ENCODE measurements around the gene FOXL2. TPM values are rescaled to one million over a fixed set of nuclear protein-coding genes. Genes with fewer than 3 reads are reported as not detected.
"Not testable (repeated sequence)": the region's sequence is repeated elsewhere in the genome, so short reads cannot be mapped to it uniquely, and the experiment has no call there.

The FOXL2 gene
- total and polyA plus RNA-seq, 7 experiments from 2014 or later: not detected

DNA sequence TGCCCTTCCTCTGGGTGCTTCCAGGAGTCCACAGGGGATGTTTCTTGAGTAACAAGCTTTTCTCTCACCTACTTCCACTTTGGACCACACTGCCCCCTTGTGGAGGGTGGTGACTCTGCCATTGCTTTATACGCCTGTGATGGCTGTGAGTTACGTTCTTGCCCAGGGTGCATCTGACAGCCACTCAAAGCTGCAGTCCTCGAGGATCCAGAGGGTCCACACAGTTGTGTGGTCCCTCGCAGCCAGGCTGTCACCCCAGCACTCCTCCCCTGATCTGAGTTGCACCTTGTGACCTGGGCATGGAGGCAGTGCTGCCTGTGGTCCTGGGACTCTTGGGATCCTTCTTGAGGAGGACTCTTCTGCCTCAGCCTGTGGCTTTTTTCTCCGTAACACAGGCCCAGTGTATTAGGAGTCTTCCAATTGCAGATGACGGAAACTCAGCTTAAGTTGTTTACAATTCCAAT is 23.4 kb downstream of the FOXL2 start:
- ATAC-seq: peak; percentile 96
- Histone ChIP-seq H3K36me3 (ENCODE audit: control insufficient read depth in 2 of 3, insufficient read depth in 3 of 3, low read length in 3 of 3) (no peaks in the 10 kb centered on the region), H3K27ac (ENCODE audit: low read depth, low read length) (no peak overlapping the region), H3K27me3 (ENCODE audit: control insufficient read depth in 2 of 2, insufficient read depth in 2 of 2, low read length in 2 of 2) (no peaks in the 10 kb centered on the region), H3K4me1 (ENCODE audit: control insufficient read depth in 2 of 2, insufficient read depth in 2 of 2, low read length in 2 of 2) (no peaks in the 10 kb centered on the region), H3K4me3 (ENCODE audit: low read length) (no peak overlapping the region), H3K9me3 (ENCODE audit: control insufficient read depth in 2 of 3, low read length in 3 of 3) (no peaks in the 10 kb centered on the region)
- Mint-ChIP-seq H3K27me3 (peaks cover 0 to 13% (median 4%) of the 10 kb centered on the region in 5 donors), H3K36me3 (no peaks in the 10 kb centered on the region), H3K9me3 (no peaks in the 10 kb centered on the region), H3K27ac (peak overlapping the region in 1 of 9 donors; percentile 35), H3K4me1 (peaks cover 0 to 5% (median 0%) of the 10 kb centered on the region in 7 donors), H3K4me3 (no peak overlapping the region)
- DNase-seq: peak; percentile 65 to 86 (median 77)
- ChIA-PET POLR2A (interaction anchor here (0.5 to 1.8 kb wide), 3 partner anchors 328 to 377 kb away, joined by 3 to 4 read pairs (median 4); partner anchors contain the start of gene CEP70), CTCF (interaction anchor here (0.7 to 4.9 kb wide), 16 partner anchors 8 to 854 kb away, joined by 3 to 38 read pairs (median 5); partner anchors contain the start of gene CEP70)
- intact Hi-C loops (cut with micrococcal nuclease): loop anchor here (1.0 to 5.0 kb wide), 7 partner anchors 224 to 854 kb away; partner anchors contain the start of gene CEP70 (in 2 of the 2)

DNA sequence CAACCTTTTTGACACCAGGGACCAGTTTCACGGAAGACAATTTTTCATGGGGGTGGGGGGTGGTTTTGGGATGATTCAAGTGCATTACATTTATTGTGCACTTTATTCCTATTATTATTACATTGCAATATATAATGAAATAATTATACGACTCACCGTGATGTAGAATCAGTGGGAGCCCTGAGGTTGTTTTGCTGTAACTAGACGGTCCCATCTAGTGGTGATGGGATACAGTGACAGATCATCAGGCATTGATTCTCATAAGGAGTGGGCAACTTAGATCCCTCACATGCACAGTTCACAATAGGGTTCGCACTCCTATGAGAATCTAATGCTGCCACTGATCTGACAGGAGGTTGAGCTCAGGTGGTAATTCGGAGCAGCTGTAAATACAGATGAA is 24.5 kb downstream of the FOXL2 start:
- POLR2A ChIA-PET: interaction anchor here (1.8 kb wide), 1 partner anchor 328 kb away, joined by 4 read pairs; the partner anchor contains the start of gene CEP70
- not testable (repeated sequence) for H3K36me3 ChIP-seq (ENCODE audit: control insufficient read depth in 2 of 3, insufficient read depth in 3 of 3, low read length in 3 of 3); H3K9me3 Mint-ChIP-seq; H3K4me1 ChIP-seq (ENCODE audit: control insufficient read depth in 2 of 2, insufficient read depth in 2 of 2, low read length in 2 of 2); H3K4me3 Mint-ChIP-seq; H3K4me1 Mint-ChIP-seq; H3K36me3 Mint-ChIP-seq; H3K9me3 ChIP-seq (ENCODE audit: control insufficient read depth in 2 of 3, low read length in 3 of 3); H3K27me3 ChIP-seq (ENCODE audit: control insufficient read depth in 2 of 2, insufficient read depth in 2 of 2, low read length in 2 of 2); H3K27ac ChIP-seq (ENCODE audit: low read depth, low read length); H3K4me3 ChIP-seq (ENCODE audit: low read length); ATAC-seq; DNase-seq; H3K27ac Mint-ChIP-seq
- CTCF ChIA-PET: interaction anchor here (0.6 to 4.7 kb wide), 10 partner anchors 10 to 861 kb away, joined by 3 to 38 read pairs (median 6); partner anchors contain the start of gene CEP70
- intact Hi-C loops (cut with micrococcal nuclease): loop anchor here (2.0 to 5.0 kb wide), 2 partner anchors 590 to 742 kb away; no protein-coding TSS in a partner anchor
- peaks cover 0 to 22% (median 10%) of the 10 kb centered on the region in 5 donors for H3K27me3 Mint-ChIP-seq

- POLR2A ChIA-PET: interaction anchor here (0.9 kb wide), 1 partner anchor 246 kb away, joined by 3 read pairs; no protein-coding TSS in a partner anchor
- no peaks in the 10 kb centered on the region for H3K9me3 ChIP-seq (ENCODE audit: control insufficient read depth in 2 of 3, low read length in 3 of 3)
- H3K36me3 ChIP-seq (ENCODE audit: control insufficient read depth in 2 of 3, insufficient read depth in 3 of 3, low read length in 3 of 3): no peaks in the 10 kb centered on the region
- no peak overlapping the region for H3K4me3 ChIP-seq (ENCODE audit: low read length)
- ATAC-seq: no peak
- no peaks in the 10 kb centered on the region for H3K27me3 ChIP-seq (ENCODE audit: control insufficient read depth in 2 of 2, insufficient read depth in 2 of 2, low read length in 2 of 2)
- H3K27ac ChIP-seq (ENCODE audit: low read depth, low read length): no peak overlapping the region
- no peaks in the 10 kb centered on the region for H3K4me1 ChIP-seq (ENCODE audit: control insufficient read depth in 2 of 2, insufficient read depth in 2 of 2, low read length in 2 of 2)
- H3K4me1 Mint-ChIP-seq: peaks cover 0 to 5% (median 0%) of the 10 kb centered on the region in 7 donors
- peaks cover 0 to 26% (median 10%) of the 10 kb centered on the region in 5 donors for H3K27me3 Mint-ChIP-seq
- CTCF ChIA-PET: interaction anchor here (0.7 to 4.7 kb wide), 6 partner anchors 9 to 504 kb away, joined by 3 to 38 read pairs (median 18); partner anchors contain the start of gene CEP70
- H3K27ac Mint-ChIP-seq: no peak overlapping the region
- no peak overlapping the region for H3K4me3 Mint-ChIP-seq
- intact Hi-C loops (cut with micrococcal nuclease): loop anchor here (2.0 to 5.0 kb wide), 2 partner anchors 589 to 741 kb away; no protein-coding TSS in a partner anchor
- DNase-seq: no peak
- no peaks in the 10 kb centered on the region for H3K9me3 Mint-ChIP-seq
- H3K36me3 Mint-ChIP-seq: no peaks in the 10 kb centered on the region
Measured at GRCh38 chr3:138921316-138922292, 25.3 kb downstream of the FOXL2 start.

- CTCF ChIA-PET: interaction anchor here (1.3 to 2.2 kb wide), 3 partner anchors 222 to 325 kb away, joined by 3 to 15 read pairs (median 13); partner anchors contain the start of gene CEP70
Measured at GRCh38 chr3:138919325-138919724, 27.6 kb downstream of the FOXL2 start.

DNA sequence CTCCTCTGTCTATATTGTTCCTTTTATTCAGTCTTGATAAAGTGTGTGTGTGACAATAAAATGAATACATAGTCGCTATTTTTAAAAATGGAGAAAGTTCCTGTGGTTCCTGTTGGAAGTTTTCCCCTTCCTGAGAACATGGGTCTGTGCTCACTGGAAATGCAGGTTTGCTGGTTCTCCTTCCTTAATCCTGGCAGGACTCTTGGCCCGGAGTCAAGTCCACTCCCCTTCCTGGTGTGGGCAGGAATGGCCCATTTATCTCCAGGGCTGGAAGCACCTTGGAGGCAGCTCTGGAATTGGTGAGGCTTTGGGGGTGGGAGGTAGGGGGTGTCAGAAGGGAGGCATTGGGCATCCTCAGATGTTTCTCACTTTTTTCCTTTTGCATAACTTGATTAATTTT is 30.1 kb downstream of the FOXL2 start:
- Mint-ChIP-seq H3K9me3 (no peaks in the 10 kb centered on the region), H3K27me3 (peaks cover 0 to 33% (median 0%) of the 10 kb centered on the region in 5 donors), H3K36me3 (no peaks in the 10 kb centered on the region), H3K4me3 (peak overlapping the region in 4 of 10 donors; percentile 32 to 44 (median 39)), H3K4me1 (peaks cover 5 to 9% (median 6%) of the 10 kb centered on the region in 7 donors), H3K27ac (no peak overlapping the region)
- ChIA-PET POLR2A (interaction anchor here (0.6 to 3.0 kb wide), 4 partner anchors 81 to 322 kb away, joined by 3 to 26 read pairs (median 3); partner anchors contain the start of gene CEP70), CTCF (interaction anchor here (0.7 to 5.3 kb wide), 16 partner anchors 9 to 734 kb away, joined by 3 to 82 read pairs (median 10); partner anchors contain the start of gene CEP70)
- intact Hi-C loops (cut with micrococcal nuclease): loop anchor here (1.0 to 10.0 kb wide), 9 partner anchors 83 to 850 kb away; partner anchors contain the start of genes ARMC8 (in 1 of the 2), CEP70 (in 1 of the 2), FAIM (in 1 of the 2) and PIK3CB (in 1 of the 2)
- Histone ChIP-seq H3K4me1 (ENCODE audit: control insufficient read depth in 2 of 2, insufficient read depth in 2 of 2, low read length in 2 of 2) (no peaks in the 10 kb centered on the region), H3K36me3 (ENCODE audit: control insufficient read depth in 2 of 3, insufficient read depth in 3 of 3, low read length in 3 of 3) (no peaks in the 10 kb centered on the region), H3K27me3 (ENCODE audit: control insufficient read depth in 2 of 2, insufficient read depth in 2 of 2, low read length in 2 of 2) (no peaks in the 10 kb centered on the region), H3K27ac (ENCODE audit: low read depth, low read length) (no peak overlapping the region), H3K4me3 (ENCODE audit: low read length) (no peak overlapping the region), H3K9me3 (ENCODE audit: control insufficient read depth in 2 of 3, low read length in 3 of 3) (no peaks in the 10 kb centered on the region)
- DNase-seq (no peak), ATAC-seq (no peak)

More at GRCh38 chr3:138919325-138919724, 27.6 kb downstream of the FOXL2 start:
- H3K27me3 ChIP-seq (ENCODE audit: control insufficient read depth in 2 of 2, insufficient read depth in 2 of 2, low read length in 2 of 2): no peaks in the 10 kb centered on the region
- no peak overlapping the region for H3K4me3 Mint-ChIP-seq
- no peaks in the 10 kb centered on the region for H3K36me3 ChIP-seq (ENCODE audit: control insufficient read depth in 2 of 3, insufficient read depth in 3 of 3, low read length in 3 of 3)
- H3K4me1 Mint-ChIP-seq: peaks cover 5 to 13% (median 6%) of the 10 kb centered on the region in 7 donors
- POLR2A ChIA-PET: interaction anchor here (1.1 kb wide), 1 partner anchor 325 kb away, joined by 3 read pairs; the partner anchor contains the start of gene CEP70
- H3K9me3 ChIP-seq (ENCODE audit: control insufficient read depth in 2 of 3, low read length in 3 of 3): no peaks in the 10 kb centered on the region
- DNase-seq: no peak
- H3K36me3 Mint-ChIP-seq: no peaks in the 10 kb centered on the region
- no peak overlapping the region for H3K27ac ChIP-seq (ENCODE audit: low read depth, low read length)
- H3K27ac Mint-ChIP-seq: no peak overlapping the region
- intact Hi-C loops (cut with micrococcal nuclease): loop anchor here (5.0 to 10.0 kb wide), 3 partner anchors 135 to 852 kb away; partner anchors contain the start of gene ARMC8 (in 1 of the 2)
- peaks cover 0 to 33% (median 5%) of the 10 kb centered on the region in 5 donors for H3K27me3 Mint-ChIP-seq
- no peaks in the 10 kb centered on the region for H3K4me1 ChIP-seq (ENCODE audit: control insufficient read depth in 2 of 2, insufficient read depth in 2 of 2, low read length in 2 of 2)
- no peak for ATAC-seq
- H3K9me3 Mint-ChIP-seq: no peaks in the 10 kb centered on the region
- H3K4me3 ChIP-seq (ENCODE audit: low read length): no peak overlapping the region
